Caki2 (cell line): ENCODE results near the gene EVI5. TPM values are rescaled to one million over a fixed set of nuclear protein-coding genes. Genes with fewer than 3 reads are reported as not detected.

ENCODE experiments used
- DNase-seq: peaks from one replicate; pipeline ENCODE4 v3.0.0-alpha.2; 2015; ENCODE audit warnings: low read depth
- in situ Hi-C: cut with HindIII; loops from 2 replicates; pipeline ENCODE4 v1.10.0; 2016; ENCODE audit warnings: low sequenced_read_pairs, low pct_unique_long_range_greater_than_20kb, mixed read lengths
- total RNA-seq: library from RNA; depleted of rRNA; stranded (reverse); fragments of >200 nt; shearing (Covaris generic); gene quantifications from 2 replicates; pipeline ENCODE4 v1.2.3, GENCODE V29; 2014; ENCODE audit warnings: low replicate concordance; rRNA removed

Gene EVI5
- 7.4 and 30.4 TPM in 2 replicates for total RNA-seq

DNA sequence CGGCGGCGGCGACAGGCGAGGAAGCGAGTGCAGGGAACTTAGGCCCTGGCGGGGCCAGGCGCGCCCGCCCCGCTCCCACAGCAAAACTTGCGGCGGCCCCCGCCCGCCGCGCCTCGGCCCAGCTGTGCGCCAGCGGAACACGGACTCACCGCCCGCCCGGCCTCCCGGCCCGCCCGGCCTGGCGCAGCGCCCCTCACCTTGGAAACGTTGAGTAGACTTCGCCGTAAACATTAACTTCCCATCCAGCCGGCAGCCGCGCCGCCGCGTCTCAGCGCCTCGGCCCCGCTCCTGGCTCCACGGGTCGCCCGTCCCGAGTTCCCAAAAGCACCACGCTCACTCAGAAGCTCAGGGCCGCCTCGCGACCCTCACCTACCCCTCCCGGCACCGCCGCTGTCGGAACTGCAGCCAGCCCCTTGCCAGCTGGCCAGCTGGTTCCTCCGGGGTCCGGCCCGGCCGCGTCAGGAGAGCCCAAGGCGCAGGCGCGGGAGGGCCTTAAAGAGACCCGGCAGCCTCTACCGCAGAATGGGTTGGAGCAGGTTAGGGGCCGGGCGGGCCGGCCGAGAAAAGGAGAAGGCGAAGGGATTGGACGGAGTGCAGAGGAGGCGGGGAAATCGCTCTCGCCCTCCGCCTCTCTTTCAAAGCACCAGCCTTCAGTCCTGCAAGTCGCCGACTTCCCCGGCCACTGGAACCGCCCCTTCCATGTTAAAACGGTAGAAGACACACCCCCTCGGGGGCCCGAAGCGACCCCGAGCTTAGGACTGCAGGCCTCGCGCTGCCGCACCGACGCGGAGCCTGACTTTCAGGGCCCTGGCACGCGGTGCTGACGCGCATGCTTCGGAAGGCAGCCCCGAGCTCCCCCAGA is at the start of gene EVI5:
TSS of gene EVI5 (minus strand) at position 470 of the 862 bp plus-strand sequence. CDS start 48,562 bp downstream, outside the sequence.
- in situ Hi-C loops: no loop called here
- peak; percentile 96 for DNase-seq

DNA sequence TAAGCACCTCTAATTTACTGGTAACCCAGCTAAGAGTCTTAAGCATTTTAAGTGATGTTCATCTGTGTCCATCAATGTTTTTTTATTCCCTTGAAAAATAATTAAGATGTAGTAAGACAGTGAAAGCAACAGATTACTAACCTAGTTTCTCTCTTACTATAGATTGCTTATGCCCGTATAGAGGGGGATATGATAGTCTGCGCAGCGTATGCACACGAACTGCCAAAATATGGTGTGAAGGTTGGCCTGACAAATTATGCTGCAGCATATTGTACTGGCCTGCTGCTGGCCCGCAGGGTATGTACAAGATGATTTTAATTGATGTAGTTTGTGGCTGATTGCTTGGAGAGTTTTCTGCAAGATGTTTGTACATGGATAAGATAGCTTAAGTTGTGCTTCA is 49.7 kb upstream of the EVI5 start:
- in situ Hi-C loops: no loop called here
- DNase-seq: no peak

DNA sequence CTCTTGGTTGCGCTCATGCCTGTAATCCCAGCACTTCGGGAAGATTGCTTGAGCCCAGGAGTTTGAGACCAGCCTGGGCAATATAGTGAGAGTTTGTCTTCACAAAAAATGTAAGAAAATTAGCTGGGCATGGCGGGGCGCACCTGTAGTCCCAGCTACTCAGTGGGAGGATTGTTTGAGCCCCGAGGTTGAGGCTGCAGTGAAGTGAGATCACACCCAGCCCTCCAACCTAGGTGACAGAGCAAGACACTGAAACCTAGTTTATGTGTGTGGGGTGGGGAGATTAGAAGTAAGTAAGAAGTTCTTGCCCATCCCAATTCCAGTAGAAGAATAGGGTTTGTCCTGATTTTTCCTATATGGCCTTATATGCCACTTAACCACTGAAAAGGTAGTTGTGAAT is 48.9 kb upstream of the EVI5 start:
- in situ Hi-C loops: no loop called here
- no peak for DNase-seq

DNA sequence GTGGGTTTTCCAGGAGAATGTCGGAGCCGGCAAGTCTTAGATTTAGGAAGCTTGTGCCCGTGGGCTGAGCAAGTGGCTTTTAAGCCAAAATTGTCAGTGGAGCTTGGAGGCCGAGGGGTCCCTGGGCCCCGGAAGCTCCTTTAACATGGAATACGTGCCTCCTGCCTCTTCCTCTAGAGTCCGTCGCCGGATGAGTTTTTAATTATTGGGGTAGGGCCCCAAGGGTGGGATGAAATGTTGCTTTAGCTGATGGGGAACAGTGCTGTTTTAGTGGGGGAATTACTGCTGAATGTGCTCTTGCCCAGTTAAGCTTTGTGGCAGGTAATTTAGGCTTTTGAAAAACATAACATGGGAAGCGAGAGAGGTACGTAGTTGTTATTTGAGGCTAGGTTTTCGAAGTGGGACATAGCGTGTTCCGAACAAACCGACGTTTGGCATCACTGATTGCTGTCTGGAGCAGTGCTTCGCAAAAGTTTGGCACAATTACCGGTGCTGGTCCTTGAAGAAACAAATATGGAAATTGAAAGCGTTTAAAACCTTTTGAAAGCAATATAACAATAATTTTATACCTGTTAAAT is 47.7 kb upstream of the EVI5 start:
- in situ Hi-C loops: no loop called here
- DNase-seq: no peak

DNA sequence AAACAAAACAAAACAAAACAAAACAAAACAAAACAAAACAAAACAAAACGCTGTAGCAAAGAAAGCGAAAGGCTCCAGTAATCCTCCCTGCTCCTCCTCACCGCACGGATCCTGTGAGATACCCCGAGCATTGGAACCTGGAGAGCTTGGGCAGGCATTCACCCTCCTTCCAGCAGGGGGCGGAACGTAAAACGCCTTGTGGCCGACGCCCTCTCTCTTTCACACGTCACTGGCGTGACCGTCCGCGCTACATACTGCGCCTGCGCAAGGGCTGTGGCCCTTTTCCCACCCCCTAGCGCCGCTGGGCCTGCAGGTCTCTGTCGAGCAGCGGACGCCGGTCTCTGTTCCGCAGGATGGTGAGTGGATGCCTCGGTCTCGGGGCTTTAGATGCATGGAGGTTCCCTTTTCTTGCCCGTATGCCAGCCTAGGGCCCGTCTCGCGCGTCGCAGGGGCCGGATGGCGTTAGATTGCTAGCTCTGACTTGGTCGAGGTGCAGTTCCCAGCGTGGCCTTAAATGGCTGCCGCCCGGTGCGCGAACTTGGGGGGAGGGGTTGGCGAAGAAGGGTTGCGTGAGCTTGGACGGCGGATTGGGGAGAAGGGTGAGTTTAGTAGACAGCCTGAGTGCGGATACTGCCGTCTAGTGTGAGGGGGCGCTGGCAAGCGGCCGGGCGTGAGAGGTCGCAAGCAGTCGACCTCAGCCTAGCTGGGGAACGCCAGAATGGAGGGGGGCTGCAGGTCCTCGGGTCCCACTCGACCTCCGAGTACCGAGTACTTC is 47.0 kb upstream of the EVI5 start, which contains the start of gene RPL5:
TSS of gene RPL5 (plus strand) at position 279 of the 775 bp plus-strand sequence. CDS start at position 354, 75 bp downstream.
- in situ Hi-C loops: no loop called here
- peak; percentile 95 for DNase-seq

DNA sequence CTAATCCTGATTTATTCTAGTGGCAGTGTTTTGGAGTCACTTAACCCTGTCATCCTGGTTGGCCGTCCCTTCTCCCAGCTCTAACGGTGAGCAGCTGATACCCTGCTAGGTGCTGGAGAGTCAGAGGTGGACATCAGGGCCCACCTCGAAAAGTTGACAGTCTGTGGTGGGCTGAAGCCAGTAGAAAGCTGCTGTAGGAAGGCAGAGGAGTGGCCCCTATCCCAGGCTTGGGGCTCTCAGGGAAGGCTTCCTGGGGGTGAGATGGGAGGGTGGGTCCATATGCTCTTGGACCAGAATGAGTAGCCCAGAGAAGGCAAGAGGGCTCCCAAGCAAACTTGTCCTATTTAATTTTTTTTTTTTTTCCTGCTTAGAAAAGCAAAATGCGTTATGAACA is 46.5 kb upstream of the EVI5 start:
- in situ Hi-C loops: no loop called here
- no peak for DNase-seq

DNA sequence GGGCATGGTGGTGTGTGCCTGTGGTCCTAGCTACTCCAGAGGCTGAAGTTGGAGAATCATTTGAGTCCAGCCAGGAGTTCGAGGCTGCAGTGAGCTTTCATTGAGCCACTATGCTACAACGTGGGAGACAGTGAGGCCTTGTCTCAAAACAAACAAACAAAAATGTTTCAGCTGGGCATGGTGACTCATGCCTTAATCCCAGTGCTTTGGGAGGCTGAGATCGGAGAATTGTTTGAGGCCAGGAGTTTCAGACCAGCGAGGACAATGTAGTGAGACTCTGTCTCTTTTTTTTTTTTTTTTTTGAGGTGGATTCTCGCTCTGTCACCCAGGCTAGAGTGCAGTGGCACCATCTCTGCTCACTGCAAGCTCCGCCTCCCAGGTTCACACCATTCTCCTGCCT is 41.9 kb upstream of the EVI5 start:
- DNase-seq: no peak
- in situ Hi-C loops: no loop called here

DNA sequence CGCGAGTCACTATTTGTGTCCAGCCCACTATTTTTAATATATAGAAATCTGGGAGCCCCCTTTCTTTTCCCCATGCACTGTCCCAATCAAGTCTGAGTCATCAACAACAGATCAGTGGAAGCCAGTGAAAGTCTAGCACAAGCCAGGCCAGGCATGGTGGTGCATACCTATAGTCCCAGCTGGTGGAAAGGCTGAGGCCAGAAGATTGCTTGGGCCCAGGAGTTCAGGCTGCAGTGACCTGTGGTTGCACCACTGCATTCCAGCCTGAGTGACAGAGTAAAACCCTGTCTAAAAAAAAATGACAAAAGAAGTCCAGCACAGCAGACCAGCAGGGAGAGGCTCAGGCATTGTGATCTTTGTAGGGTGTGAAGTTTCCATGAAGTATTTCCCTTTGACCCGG is 38.0 kb upstream of the EVI5 start:
- in situ Hi-C loops: no loop called here
- DNase-seq: no peak

DNA sequence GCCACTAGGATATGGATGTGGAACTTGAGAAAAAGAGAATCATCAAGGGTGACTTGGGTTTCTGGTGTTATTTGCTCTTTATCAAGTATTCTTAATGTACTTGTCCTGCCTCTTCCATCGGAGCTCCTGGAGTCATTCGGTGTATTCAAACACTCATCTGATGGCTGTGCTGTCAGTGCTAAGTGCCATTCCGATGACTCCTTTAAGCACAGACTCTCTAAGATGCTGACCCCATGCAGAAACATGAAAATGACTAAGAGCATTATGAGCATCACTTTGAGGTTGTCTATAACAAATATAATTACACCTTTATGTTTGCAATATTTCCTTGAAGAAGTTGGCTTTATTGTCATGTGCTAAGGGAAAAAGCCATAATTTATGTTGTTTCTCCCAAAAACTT is 35.6 kb upstream of the EVI5 start:
- DNase-seq: no peak
- in situ Hi-C loops: no loop called here

DNA sequence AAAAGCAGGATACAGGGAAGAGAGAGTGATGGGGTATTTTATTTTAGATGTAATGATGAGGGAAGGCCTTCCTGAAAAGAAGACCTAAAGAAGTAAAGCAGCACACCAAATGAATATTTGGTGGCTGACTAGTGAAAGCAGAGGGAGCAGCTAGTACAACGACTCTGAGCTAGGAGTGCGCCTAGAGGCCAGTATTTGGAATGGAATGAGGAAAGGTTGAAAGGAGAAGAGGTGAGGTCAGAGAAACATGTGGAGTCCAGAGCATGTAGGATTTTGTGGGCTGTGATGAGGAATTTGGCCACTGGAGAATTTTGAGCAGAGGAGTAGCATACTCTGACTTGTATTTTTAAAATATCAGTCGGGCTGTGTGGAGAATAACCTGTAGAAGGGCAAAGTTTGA is 35.1 kb upstream of the EVI5 start:
- in situ Hi-C loops: no loop called here
- DNase-seq: no peak

DNA sequence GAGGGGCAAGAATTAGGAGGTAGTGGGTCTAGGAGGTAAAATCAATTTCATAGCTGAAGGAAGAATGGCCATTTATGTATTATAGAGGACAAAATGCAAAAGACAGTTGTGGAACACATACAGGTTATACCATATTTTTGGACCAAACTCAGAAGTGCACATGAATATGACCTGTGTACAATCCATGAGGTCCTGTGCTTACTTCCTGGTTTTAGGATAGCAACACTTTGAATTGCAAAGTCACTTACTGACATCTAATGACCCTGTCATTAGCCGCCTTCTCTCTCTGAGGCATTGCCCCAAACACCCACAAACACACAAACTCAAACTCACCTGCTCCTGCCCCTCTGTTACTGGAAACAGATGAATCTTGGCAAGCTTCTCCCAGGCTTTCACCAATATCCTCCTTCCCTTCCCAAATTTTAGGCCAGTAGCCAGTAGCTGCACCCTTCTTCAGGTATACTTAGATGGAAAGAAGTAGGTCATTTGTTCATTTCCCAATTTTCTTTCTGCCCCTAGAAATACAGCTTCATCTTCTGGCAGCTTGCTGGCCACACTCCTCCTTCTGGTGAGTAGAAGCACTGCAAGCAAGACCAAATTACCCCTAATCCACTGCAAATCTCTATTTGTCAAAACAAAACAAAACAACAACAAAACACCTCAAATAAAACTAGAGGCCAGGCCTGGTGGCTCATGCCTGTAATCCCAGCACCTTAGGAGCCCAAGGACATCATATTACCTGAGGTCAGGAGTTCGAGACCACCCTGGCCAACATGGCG is 33.3 kb upstream of the EVI5 start:
- DNase-seq: no peak
- in situ Hi-C loops: no loop called here

DNA sequence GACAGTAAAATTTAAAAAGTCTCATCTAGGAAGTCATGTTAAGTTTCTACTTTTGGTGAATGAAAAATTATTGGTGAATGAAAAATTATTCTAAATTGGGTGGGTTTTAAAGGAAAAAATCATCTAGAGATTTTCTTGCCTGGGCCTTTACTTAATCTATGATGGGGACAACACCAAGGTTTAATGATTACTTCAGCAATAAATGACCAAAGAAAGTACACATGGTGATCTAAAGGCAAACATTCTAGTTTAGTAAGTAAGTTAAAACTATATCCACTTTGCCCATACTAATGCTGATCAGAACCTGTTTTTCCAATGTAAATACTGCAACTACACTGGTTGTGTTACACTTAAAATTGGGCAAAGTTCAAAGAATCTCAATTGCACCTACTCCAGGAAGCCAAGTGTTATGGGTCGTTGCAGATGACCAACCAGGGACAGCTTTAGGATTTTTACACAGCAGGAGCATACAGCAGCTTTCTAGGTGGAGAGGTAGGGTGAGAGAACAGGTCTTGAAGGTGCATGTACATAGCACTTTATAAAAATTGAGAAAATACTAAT is 32.3 kb upstream of the EVI5 start:
- DNase-seq: no peak
- in situ Hi-C loops: no loop called here

DNA sequence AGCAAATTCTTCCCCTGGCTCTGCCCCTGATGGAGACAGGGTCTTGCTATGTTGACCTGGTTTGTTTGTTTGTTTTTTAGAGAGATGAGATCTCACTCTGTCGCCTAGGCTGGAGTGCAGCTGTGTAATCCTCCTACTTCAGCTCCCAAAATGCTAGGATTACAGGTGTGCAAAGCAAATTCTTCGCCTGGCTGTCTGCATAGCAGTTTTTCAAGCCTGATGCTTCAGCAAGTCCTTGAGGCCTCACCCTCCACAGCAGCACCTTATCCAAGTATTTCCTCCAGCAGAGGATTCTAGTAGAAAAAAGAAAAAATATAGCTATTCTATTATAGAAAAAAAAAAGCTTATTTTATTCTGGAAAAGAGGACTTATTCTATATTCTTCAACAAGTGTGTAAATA is 31.8 kb upstream of the EVI5 start:
- in situ Hi-C loops: no loop called here
- DNase-seq: no peak

DNA sequence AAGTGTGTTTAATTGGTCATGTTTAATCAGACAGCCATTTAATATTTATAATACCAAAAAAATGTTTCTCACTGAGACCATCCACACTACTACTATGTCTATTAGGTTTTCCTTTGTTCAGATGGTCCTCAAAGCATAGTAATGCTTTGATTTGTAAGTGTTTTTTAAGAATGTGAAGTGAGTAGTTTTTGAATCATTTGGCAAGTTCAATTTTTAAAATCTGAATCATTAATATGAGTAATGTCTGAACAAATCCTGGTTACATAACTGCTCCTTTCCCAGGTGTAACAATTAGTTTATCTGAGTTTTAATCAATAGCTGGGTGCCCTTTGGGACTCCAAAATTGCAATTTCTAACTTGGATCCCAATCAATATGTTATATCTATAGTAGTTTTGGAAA is 23.5 kb upstream of the EVI5 start:
- no peak for DNase-seq
- in situ Hi-C loops: no loop called here

DNA sequence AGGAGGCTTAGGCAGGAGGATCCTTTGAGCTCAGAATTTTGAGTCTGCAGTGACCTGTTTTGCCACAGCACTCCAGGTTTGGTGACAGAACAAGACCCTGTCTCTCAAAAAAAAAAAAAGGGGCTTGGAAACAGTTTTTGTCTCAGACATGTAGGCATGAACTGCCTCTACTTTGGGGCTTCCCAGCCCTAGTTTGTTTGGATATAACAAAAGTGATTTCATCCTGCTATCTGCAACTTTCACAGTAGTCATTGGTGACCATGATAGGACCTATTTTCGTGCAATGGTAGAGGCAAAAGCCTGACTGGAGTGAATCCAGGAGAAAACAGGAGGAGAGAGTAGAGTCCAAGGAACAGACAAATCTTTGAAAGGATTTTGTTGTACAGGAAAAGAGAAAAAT is 20.3 kb upstream of the EVI5 start:
- in situ Hi-C loops: no loop called here

DNA sequence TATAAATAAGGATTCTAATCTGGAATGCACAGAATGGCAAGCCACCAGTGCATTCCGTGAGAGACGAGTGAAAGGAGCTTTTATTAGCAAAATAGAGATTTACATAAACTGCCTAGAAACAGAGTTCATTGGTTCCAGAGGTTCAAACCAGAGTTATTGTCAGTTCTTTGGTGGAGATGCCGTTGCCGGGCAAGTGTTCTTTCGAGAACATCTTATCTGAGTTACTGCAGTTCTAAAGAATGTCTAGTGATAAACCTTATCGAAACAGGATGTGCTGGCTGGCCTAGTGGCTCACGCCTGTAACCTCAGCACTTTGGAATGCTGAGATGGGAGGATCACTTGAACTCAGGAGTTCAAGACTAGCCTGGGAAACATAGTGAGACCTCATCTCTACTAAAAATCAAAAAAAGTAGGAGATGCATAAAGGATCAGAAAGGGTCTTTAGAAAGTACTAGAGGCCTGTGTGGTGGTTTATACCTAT is 19.9 kb upstream of the EVI5 start:
- in situ Hi-C loops: no loop called here

More for the DNA sequence above, 20.3 kb upstream of the EVI5 start:
- DNase-seq: no peak

DNA sequence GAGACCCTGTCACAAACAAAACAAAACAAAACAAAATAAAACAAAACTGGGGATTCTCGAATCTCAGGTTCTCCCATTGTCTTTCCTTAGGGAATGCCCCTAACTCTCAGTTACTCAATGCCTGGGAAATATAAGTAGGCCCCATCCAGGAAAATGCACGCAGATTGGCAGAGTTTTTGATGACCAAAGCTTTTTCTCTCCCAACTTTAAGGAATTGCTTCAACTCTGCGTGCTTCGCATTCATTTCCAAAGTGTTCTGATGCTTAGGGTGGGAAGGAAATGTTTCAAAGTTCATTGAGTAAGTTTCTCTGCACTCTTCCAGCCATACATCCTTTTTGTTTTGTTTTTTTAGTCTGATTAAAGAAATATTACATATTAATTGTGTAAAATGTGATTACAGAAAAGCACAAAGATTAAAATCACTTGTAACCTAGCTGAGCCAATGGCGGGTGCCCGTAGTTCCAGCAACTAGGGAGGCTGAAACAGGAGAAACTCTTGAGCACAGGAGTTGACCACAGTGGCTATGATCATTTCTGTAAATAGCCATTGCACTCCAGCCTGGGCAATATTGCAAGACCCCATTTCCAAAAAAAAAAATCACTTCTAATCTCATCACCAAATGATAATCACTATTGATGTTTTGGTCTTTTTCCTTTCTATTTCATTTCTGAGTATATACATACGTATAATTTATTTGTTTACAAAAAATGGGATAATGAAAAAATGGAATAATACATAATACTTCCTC is 18.4 kb upstream of the EVI5 start:
- no peak for DNase-seq
- in situ Hi-C loops: no loop called here

More for the DNA sequence above, 19.9 kb upstream of the EVI5 start:
- DNase-seq: peak; percentile 23
